Measurements from ENCODE around the gene MOGAT1.
"Not testable (repeated sequence)": the region's sequence is repeated elsewhere in the genome, so short reads cannot be mapped to it uniquely, and the experiment has no call there.

Gene MOGAT1

GRCh38 chr2:222710736-222711135 is 39.3 kb downstream of the MOGAT1 start:
- DNase-seq, result no peak

- DNase-seq, result no peak
Observed at GRCh38 chr2:222711315-222711940, 40.0 kb downstream of the MOGAT1 start.

- DNase-seq, result no peak
Observed at GRCh38 chr2:222713002-222713401, 41.5 kb downstream of the MOGAT1 start.

GRCh38 chr2:222714361-222715241 is 43.1 kb downstream of the MOGAT1 start:
- no peak for DNase-seq

- no peak for DNase-seq
Observed at GRCh38 chr2:222715742-222716141, 44.3 kb downstream of the MOGAT1 start.

GRCh38 chr2:222719787-222720186 is 48.3 kb downstream of the MOGAT1 start:
- DNase-seq, result not testable (repeated sequence)

- DNase-seq, result not testable (repeated sequence)
Observed at GRCh38 chr2:222721597-222721996, 50.1 kb downstream of the MOGAT1 start.

- no peak for DNase-seq
Observed at GRCh38 chr2:222722327-222722946, 51.0 kb downstream of the MOGAT1 start.

- DNase-seq, result no peak
Observed at GRCh38 chr2:222724208-222724607, 52.8 kb downstream of the MOGAT1 start.

- DNase-seq, result no peak
Observed at GRCh38 chr2:222728621-222729020, 57.2 kb downstream of the MOGAT1 start.

- DNase-seq, result no peak
Observed at GRCh38 chr2:222730366-222730999, 59.0 kb downstream of the MOGAT1 start.

GRCh38 chr2:222731201-222731621 is 59.8 kb downstream of the MOGAT1 start:
- DNase-seq, result no peak

- no peak for DNase-seq
Observed at GRCh38 chr2:222732489-222733178, 61.2 kb downstream of the MOGAT1 start.

GRCh38 chr2:222733470-222733845 is 62.0 kb downstream of the MOGAT1 start:
- DNase-seq, result no peak

- no peak for DNase-seq
Observed at GRCh38 chr2:222733846-222734702, 62.6 kb downstream of the MOGAT1 start.

GRCh38 chr2:222734703-222735014 is 63.2 kb downstream of the MOGAT1 start:
- no peak for DNase-seq

- no peak for DNase-seq
Observed at GRCh38 chr2:222736301-222736700, 64.8 kb downstream of the MOGAT1 start.

GRCh38 chr2:222736924-222737323 is 65.5 kb downstream of the MOGAT1 start:
- no peak for DNase-seq

- DNase-seq, result no peak
Observed at GRCh38 chr2:222738312-222738711, 66.9 kb downstream of the MOGAT1 start.

GRCh38 chr2:222738809-222739208 is 67.4 kb downstream of the MOGAT1 start:
- DNase-seq, result no peak

- DNase-seq, result no peak
Observed at GRCh38 chr2:222739939-222740338, 68.5 kb downstream of the MOGAT1 start.

- DNase-seq, result no peak
Observed at GRCh38 chr2:222743251-222743812, 71.9 kb downstream of the MOGAT1 start.
